HEK293T (cell line): ENCODE data around the gene MAPK12.

ENCODE experiments used
- ARNT ChIP-seq: fragments of 450-650 bp; IDR thresholded peaks from 2 replicates; pipeline ENCODE4 v1.6.1; 2017; ENCODE audit warnings: mild to moderate bottlenecking
- L3MBTL2 ChIP-seq: fragments of 450-650 bp; conservative IDR thresholded peaks from 2 replicates; pipeline ENCODE4 v1.6.1; 2016; ENCODE audit warnings: mild to moderate bottlenecking

- TF ChIP-seq L3MBTL2 (no peak), ARNT (no peak)
Observed at GRCh38 chr22:50226875-50227165, 34.7 kb downstream of the MAPK12 start.
